ENCODE data around the gene LIPC.
"Not testable (repeated sequence)": the region's sequence is repeated elsewhere in the genome, so short reads cannot be mapped to it uniquely, and the experiment has no call there.

LIPC gene

DNA sequence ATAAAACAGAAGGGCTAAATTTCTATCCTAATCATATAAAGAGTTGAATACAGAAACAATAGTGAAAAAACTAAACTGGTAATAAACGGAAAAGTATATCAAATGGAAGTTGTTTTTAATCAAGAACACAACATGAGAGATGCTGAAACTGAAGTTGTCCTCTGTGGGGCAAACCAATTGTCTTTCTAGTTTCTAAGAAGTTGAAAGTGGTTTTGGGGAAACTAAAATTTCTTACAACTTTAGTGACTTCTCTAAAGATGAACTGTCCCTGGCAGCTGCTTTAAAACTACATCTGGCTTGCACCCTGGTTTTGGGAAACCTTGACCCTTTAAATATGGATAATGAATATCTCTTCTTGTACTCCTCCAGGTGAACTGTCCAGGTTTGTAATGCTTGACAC lies 162.1 kb downstream of the LIPC start:
- no peak for DNase-seq

GRCh38 chr15:58594898-58595297 lies 163.1 kb downstream of the LIPC start:
- no peak for DNase-seq

GRCh38 chr15:58595516-58596263 lies 163.9 kb downstream of the LIPC start:
- no peak for DNase-seq

GRCh38 chr15:58597943-58598828 lies 166.4 kb downstream of the LIPC start:
- DNase-seq = no peak

DNA sequence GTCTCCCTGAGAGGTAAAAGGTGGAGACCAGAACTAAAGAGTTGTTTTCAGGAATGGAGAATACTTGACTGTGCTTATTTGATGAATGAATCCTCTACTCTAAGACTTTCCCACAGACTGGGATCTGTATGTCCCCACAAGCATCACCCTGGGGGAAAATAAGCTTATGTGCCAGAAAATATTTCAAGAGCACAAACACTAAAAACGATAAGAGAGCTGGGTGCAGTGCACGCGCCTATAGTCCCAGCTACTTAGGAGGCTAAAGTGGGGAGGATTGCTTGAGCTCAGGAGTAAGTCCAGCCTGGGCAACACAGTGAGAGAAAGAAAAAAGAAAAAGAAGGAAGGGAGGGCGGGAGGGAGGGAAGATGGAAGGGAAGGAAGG lies 167.0 kb downstream of the LIPC start:
- no peak for DNase-seq

- DNase-seq = no peak
Observed at GRCh38 chr15:58602823-58603222, 171.0 kb downstream of the LIPC start.

DNA sequence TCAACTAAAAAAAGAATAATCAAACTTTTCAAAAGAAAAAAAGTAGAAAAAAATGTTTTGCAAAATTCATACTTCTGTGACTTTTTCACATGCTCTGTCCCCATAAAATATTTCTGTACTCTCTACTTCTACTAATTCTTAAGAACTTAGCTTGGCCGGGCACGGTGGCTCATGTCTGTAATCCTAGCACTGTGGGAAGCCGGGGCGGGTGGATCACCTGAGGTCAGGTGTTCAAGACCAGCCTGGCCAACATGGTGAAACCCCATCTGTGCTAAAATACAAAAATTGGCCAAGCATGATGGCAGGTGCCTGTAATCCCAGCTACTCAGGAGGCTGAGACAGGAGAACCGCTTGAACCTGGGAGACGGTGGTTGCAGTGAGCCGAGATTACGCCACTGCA lies 172.1 kb downstream of the LIPC start:
- DNase-seq = not testable (repeated sequence)

DNA sequence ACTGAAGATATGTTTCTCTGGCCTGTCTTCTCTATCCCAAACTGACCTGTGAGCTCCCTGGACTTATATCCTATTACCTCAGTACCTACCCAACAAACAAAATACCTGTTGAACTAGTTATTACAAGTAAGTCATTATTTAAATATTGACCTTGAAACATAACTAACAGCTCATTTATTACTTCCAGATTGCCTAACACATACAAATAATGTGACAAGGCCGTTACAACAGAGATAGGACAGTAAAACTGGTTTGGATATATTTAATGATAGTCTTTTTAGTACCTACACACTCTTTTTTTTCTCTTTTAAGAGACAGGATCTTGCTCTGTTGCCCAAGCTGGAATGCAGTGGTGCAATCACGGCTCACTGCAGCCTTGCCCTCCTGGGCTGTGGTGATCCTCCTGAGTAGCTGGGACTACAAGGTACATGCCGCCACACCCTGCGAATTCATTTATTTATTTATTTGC lies 172.7 kb downstream of the LIPC start:
- DNase-seq = no peak

DNA sequence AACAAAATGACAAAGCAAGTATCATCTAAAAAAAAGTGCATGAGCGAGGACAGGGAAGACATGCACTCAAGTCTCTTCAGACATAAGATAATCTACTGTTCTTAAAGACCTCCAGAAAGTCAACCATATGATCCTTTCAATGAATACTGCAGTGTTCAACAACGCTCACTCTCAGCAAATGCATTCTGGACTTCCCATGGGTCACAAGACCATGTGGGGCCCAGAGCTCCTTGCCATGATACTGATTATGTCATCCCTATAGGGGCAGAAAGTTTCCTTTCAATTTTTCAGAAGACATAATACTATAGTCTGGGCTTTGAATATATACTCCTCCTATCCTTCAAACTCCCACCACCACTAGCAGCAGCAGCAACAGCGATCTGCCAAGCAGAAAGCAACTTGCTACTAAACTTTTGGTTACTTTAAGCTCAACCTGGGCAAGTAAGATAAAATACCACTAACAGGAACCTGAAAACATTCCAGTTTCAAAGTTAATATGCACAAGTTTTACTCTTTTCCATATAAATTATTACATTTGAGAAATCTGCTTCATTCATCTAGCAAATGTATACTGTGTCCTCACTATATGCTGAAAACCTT lies 174.2 kb downstream of the LIPC start:
- no peak for DNase-seq

GRCh38 chr15:58606577-58607080 lies 174.8 kb downstream of the LIPC start:
- no peak for DNase-seq

DNA sequence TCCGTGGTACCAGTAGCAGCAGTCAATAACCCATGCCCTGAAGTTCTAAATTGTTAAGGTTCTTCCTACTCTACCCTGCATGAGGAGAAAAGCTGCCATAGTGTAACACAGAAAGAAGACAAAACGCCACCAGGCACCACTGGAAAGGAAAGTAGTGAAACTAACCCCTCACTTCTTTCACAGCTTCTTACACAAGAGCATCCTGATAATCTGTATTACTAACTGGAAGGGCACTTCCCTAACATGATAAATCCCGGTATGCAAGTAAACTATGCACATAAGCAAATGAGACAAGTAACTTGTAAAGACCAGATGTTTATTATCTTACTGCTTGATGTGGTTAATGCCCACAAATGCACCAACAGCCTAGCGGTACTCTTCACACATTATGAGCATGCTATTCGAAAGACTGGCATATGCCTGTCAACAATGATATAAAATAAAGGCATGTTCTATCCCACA lies 176.4 kb downstream of the LIPC start:
- DNase-seq = no peak

DNA sequence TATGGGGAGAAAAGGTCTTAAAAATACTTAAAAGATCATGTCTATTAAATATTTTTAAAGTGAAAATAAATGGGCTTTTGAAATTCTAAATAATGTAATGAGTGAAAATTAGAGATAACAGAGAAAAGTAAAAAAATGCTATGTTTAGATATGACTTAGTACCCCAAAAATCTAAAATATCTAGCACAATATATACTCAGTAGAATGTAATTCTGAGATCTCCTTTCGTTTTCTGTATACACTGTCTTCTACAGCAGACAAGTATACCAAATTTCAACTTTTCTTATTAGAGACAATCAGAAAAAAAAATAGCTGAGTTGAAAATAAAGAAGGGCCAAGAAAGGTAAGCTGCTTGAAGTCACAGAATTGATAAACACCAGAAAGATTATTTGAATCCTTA lies 176.9 kb downstream of the LIPC start:
- no peak for DNase-seq

GRCh38 chr15:58611731-58612676 lies 180.2 kb downstream of the LIPC start:
- DNase-seq = no peak

GRCh38 chr15:58616171-58616570 lies 184.4 kb downstream of the LIPC start:
- DNase-seq = no peak

Data from stimulated activated naive CD4-positive, alpha-beta T cell (primary cell).